HFFc6 (cell line): ENCODE results near the gene CD38. TPM values are rescaled to one million over a fixed set of nuclear protein-coding genes. Genes with fewer than 3 reads are reported as not detected.
"Not testable (repeated sequence)": the region's sequence is repeated elsewhere in the genome, so short reads cannot be mapped to it uniquely, and the experiment has no call there.

Experiments
- DNase-seq: peaks from one replicate; pipeline ENCODE4 v3.0.0-alpha.2; 2018
- H3K27ac Mint-ChIP-seq: 2 replicates; pipeline ENCODE4 v1.8.0; 2020; ENCODE audit warnings: mild to moderate bottlenecking, mixed read lengths
- H3K27me3 Mint-ChIP-seq: 2 replicates; pipeline ENCODE4 v1.8.0; 2021; ENCODE audit warnings: mild to moderate bottlenecking, moderate library complexity, mixed read lengths; ENCODE audit not compliant: insufficient read depth
- H3K36me3 Mint-ChIP-seq: 2 replicates; pipeline ENCODE4 v1.8.0; 2021; ENCODE audit warnings: low read depth, mixed read lengths
- H3K4me1 Mint-ChIP-seq: 2 replicates; pipeline ENCODE4 v1.8.0; 2020; ENCODE audit warnings: low read depth, mixed read lengths
- H3K4me3 Mint-ChIP-seq: 2 replicates; pipeline ENCODE4 v1.8.0; 2020; ENCODE audit warnings: mild to moderate bottlenecking, moderate library complexity, mixed read lengths
- H3K9me3 Mint-ChIP-seq: 2 replicates; pipeline ENCODE4 v1.8.0; 2020; ENCODE audit warnings: mild to moderate bottlenecking, mixed read lengths
- total RNA-seq, 6 experiments: library from RNA; stranded (reverse); fragmentation: NEBNext Ultra II Directional; extraction: Animal tissue kit (Norgen Biotek cat#: 25700); gene quantifications; 2 replicates in 1 of 6; 3 replicates in 5 of 6; pipeline ENCODE4 v1.2.3, GENCODE V29; 2021
- TF ChIP-seq, protein P1 (sequence below): fragments of 200-600 bp; sonication (generic); IDR thresholded peaks from 2 replicates; pipeline ENCODE4 v1.5.0; 2021; ENCODE audit warnings: antibody characterized with exemption, mild to moderate bottlenecking

Gene CD38
- total RNA-seq, 6 experiments from 2014 or later: 0.07 to 0.15 (median 0.07) TPM; not detected in 3

DNA sequence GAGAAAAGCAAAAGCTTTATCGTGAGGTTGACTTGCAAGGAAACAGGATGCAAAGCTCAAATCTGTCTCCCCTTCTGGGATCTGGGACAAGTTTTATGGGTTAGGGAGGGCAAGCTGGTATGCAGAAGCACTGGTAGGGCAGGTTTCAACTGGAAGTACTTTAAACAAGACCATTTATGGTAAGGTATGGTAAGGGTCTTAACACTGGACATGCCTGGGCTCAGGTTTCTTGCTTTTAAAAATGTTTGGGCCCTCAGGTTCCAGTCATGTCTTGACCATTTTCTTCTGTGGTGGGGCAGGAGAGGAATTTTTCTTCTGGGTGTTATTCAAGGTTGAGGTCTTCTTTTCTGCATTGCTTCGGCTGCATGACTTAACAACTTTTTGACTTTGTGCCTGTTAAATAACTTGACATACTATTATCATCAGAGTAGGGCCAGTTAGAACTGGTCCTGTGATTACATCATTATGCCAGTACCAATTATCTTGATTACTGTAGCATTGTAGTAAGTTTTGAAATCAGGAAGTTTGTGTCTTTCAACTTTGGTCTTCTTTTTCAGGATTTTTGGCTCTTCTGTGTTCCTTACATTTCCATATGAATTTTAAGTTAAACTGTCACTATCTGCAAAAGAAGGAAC is 33.7 kb downstream of the CD38 start:
- Mint-ChIP-seq H3K4me3 (no peak overlapping the region), H3K4me1 (peaks cover 6% of the 10 kb centered on the region; the same call in 1 of the 2 replicates), H3K27me3 (peaks cover 26% of the 10 kb centered on the region), H3K27ac (no peak overlapping the region), H3K36me3 (no peaks in the 10 kb centered on the region), H3K9me3 (no peaks in the 10 kb centered on the region)
- TF ChIP-seq, protein P1, sequence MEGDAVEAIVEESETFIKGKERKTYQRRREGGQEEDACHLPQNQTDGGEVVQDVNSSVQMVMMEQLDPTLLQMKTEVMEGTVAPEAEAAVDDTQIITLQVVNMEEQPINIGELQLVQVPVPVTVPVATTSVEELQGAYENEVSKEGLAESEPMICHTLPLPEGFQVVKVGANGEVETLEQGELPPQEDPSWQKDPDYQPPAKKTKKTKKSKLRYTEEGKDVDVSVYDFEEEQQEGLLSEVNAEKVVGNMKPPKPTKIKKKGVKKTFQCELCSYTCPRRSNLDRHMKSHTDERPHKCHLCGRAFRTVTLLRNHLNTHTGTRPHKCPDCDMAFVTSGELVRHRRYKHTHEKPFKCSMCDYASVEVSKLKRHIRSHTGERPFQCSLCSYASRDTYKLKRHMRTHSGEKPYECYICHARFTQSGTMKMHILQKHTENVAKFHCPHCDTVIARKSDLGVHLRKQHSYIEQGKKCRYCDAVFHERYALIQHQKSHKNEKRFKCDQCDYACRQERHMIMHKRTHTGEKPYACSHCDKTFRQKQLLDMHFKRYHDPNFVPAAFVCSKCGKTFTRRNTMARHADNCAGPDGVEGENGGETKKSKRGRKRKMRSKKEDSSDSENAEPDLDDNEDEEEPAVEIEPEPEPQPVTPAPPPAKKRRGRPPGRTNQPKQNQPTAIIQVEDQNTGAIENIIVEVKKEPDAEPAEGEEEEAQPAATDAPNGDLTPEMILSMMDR: no peak
- DNase-seq: no peak

DNA sequence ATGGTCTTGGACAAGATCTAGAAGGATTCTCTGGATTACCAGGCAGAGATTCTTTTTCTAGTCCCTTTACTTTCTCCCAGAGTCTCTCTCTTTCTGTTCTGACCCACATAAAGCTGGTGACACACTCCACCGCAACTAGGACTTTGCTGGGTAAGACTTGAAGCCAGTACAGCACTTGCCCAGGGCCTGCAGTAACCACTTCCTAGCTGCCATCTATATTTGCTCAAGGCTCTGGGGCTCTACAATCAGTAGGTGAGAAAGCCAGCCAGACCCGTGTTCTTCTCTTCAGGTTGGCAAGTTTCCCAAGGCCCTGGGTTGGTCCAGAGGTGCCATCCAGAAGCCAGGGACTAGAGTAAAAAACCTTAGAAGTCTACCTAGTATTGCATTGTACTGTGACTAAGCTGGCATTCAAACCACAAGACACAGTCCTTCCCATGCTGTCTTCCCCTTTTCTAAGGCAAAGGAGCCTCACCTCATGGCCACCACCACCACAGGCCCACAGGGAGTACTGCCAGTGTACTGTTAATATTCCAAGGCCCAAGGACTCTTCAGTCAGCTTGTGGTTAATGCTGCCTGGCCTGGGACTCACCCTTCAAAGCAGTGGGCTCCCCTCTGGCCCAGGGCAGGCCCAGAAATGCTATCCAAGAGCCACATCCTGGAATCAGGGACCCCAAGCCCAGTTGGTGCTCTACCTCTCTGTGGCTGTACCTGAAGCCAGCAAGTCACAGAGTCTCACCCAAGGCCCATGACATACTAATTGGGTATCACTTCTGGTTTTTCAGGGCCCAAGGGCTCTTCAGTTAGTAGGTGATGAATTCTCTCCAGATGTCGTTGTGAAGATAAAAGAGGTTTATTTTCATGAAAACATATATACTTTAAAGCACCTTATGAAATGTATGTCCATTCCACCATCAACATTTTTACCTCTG is 54.7 kb downstream of the CD38 start:
- no peaks in the 10 kb centered on the region for H3K9me3 Mint-ChIP-seq

DNA sequence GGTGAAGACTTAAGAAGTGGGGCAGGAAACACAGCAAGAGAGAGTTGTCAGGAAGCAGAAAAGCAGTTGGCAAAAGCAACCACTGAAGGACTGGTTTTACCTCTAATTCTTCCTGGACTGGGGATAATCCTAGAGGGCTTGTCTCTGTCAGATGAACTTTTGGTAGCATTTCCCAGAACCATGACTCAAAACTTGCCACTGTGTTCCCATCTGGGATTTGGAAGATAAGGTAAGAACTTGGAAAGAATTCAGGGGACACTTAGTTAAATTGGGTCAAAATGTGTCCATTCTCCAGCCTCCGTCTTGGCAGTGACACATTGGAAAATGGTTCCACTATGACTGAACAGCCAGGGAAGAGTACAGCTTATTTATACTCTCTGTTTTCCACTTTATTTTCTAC is 55.7 kb downstream of the CD38 start:
- peaks cover 6% of the 10 kb centered on the region for H3K27me3 Mint-ChIP-seq

More for the DNA sequence above, 54.7 kb downstream of the CD38 start:
- H3K4me1 Mint-ChIP-seq: no peaks in the 10 kb centered on the region
- H3K27me3 Mint-ChIP-seq: peaks cover 6% of the 10 kb centered on the region; the same call in 1 of the 2 replicates
- no peak overlapping the region for H3K4me3 Mint-ChIP-seq
- no peak for DNase-seq
- H3K27ac Mint-ChIP-seq: no peak overlapping the region
- no peaks in the 10 kb centered on the region for H3K36me3 Mint-ChIP-seq
- TF ChIP-seq, protein P1: no peak

DNA sequence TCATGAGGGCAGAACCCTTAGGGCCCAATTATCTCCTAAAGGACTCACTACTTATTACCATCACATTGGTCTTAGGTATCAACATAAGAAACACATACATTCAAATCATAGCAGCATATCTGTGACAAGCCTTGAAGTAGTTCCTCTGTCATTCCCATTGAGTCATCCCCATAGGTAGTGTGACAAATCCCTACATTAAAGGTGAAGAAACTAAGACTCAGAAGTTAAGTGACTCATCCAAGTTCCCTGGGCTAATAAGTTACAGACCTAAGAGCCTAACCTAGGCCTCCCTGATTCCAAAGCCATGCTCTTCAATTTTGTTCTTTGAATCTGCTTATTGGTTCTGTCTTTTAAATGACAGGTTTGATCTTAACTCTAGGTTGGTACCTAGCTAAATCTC is 58.2 kb downstream of the CD38 start:
- no peak overlapping the region for H3K4me3 Mint-ChIP-seq
- no peaks in the 10 kb centered on the region for H3K36me3 Mint-ChIP-seq
- H3K27me3 Mint-ChIP-seq: peaks cover 7% of the 10 kb centered on the region
- H3K9me3 Mint-ChIP-seq: no peaks in the 10 kb centered on the region
- no peak for DNase-seq
- H3K27ac Mint-ChIP-seq: no peak overlapping the region
- TF ChIP-seq, protein P1: no peak
- no peaks in the 10 kb centered on the region for H3K4me1 Mint-ChIP-seq

More for the DNA sequence above, 55.7 kb downstream of the CD38 start:
- Mint-ChIP-seq H3K9me3 (no peaks in the 10 kb centered on the region), H3K4me3 (no peak overlapping the region), H3K27ac (no peak overlapping the region), H3K36me3 (no peaks in the 10 kb centered on the region), H3K4me1 (no peaks in the 10 kb centered on the region)
- DNase-seq: no peak
- TF ChIP-seq, protein P1: no peak

DNA sequence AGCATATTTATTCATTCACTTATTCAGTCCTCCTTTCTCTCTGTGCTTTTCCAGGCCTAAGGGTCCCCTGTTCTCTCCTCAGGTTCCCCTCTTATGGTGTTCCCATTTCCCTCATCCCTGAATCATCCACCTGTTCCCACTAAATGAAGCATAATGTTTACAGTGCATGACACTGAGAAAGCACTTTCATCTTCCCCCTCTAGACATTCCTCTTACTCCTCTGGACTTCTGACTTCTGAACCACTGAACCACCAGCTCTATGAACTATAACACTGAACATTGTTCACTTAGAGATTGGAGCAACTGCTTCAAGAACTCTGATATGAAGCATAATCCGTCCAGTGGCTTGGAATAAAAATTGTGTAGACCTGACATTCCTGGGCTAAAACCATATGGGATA is 59.5 kb downstream of the CD38 start:
- H3K9me3 Mint-ChIP-seq: no peaks in the 10 kb centered on the region
- no peak for DNase-seq
- no peaks in the 10 kb centered on the region for H3K36me3 Mint-ChIP-seq
- TF ChIP-seq, protein P1: no peak
- H3K4me3 Mint-ChIP-seq: no peak overlapping the region
- H3K27me3 Mint-ChIP-seq: peaks cover 7% of the 10 kb centered on the region
- H3K27ac Mint-ChIP-seq: no peak overlapping the region
- H3K4me1 Mint-ChIP-seq: no peaks in the 10 kb centered on the region

DNA sequence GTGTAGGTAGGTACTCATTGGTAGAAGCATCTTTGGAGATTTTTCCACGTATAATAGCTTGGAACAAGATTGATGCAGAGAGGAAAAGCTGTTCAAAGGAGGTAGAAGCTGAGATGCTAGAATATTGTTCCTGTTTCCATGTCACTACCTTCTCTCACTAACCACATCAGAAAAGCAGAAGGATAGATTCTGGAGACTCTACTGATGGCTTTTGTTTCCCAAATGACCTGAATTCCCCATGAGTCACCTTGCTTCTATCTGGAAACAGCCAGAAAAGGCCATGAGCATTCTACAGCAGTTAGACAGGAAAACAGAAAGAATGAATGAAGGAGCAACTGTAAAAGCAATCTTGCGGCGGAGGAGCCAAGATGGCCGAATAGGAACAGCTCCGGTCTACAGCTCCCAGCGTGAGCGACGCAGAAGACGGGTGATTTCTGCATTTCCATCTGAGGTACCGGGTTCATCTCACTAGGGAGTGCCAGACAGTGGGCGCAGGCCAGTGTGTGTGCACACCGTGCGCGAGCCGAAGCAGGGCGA is 63.1 kb downstream of the CD38 start:
- H3K4me1 Mint-ChIP-seq, H3K36me3 Mint-ChIP-seq, DNase-seq, H3K27me3 Mint-ChIP-seq, H3K9me3 Mint-ChIP-seq, H3K4me3 Mint-ChIP-seq, H3K27ac Mint-ChIP-seq: not testable (repeated sequence)
